GM21825 (cell line): ENCODE results near the gene PEDS1.
"Not testable (repeated sequence)": the region's sequence is repeated elsewhere in the genome, so short reads cannot be mapped to it uniquely, and the experiment has no call there.

Experiments
- ATAC-seq: cut with Tn5 transposase; IDR thresholded peaks from one replicate; pipeline ENCODE4 v1.9.1; 2021; ENCODE audit warnings: mild to moderate bottlenecking, moderate library complexity; ENCODE audit not compliant: unreplicated experiment

The PEDS1 gene

GRCh38 chr20:50163570-50164317 lies 10.2 kb upstream of the PEDS1 start:
- ATAC-seq = no peak

DNA sequence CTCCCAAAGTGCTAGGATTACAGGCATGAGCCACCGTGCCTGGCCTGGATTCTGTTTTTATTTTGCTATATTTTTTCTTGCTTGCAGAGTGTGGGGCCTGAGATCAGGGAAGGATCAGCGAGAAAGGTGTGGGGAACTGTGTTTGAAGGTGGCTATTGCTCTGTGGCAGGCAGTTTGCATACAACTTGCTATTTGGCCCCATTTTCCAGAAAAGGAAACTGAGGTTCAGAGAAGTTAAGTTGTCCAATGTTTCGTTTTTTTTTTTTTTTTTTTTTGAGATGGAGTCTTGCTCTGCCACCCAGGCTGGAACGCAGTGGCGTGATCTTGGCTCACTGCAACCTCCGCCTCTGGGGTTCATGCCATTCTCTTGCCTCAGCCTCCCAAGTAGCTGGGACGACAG lies 8.0 kb upstream of the PEDS1 start:
- ATAC-seq = not testable (repeated sequence)

- no peak for ATAC-seq
Observed at GRCh38 chr20:50153153-50153499, 397 bp downstream of the PEDS1 start.

DNA sequence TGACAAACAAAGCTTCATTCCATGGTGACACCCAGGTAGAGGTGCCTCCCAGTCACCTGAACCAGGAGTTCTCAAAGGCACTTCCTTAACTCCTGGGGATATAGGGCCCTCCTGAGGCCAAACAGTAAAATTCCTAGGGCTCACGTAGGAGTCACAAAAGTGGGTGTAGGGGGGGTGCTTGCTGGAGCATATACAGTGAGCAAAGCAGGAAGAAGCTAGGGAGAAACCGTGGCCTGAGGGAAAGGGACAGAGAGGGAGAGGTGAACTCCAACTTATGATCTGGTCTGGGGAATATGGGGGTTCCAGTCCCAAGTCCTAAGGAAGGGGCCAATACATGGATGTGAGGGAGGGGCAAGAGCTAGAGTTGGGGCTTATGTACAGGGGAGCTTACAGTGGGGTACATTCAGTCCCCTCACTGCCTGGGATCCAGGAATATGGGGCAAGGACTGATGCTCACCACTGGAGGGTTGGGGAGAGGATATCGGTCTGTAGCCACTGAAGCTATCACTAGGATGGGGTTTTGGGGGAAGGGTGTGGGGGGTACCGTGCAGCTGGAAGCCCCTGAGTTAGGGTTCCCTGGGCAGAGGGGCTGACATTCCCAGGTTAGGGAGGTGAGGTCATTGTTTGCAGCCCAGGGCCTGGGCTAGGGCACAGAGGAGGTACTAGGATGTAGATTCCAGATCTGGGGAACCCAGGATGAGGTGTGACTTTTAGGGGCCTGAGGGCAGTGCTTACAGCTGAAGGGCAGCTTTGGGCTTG lies 950 bp downstream of the PEDS1 start:
- no peak for ATAC-seq

- no peak for ATAC-seq
Observed at GRCh38 chr20:50151034-50151743, 2.3 kb downstream of the PEDS1 start.

GRCh38 chr20:50149481-50150254 lies 3.9 kb downstream of the PEDS1 start:
- no peak for ATAC-seq

DNA sequence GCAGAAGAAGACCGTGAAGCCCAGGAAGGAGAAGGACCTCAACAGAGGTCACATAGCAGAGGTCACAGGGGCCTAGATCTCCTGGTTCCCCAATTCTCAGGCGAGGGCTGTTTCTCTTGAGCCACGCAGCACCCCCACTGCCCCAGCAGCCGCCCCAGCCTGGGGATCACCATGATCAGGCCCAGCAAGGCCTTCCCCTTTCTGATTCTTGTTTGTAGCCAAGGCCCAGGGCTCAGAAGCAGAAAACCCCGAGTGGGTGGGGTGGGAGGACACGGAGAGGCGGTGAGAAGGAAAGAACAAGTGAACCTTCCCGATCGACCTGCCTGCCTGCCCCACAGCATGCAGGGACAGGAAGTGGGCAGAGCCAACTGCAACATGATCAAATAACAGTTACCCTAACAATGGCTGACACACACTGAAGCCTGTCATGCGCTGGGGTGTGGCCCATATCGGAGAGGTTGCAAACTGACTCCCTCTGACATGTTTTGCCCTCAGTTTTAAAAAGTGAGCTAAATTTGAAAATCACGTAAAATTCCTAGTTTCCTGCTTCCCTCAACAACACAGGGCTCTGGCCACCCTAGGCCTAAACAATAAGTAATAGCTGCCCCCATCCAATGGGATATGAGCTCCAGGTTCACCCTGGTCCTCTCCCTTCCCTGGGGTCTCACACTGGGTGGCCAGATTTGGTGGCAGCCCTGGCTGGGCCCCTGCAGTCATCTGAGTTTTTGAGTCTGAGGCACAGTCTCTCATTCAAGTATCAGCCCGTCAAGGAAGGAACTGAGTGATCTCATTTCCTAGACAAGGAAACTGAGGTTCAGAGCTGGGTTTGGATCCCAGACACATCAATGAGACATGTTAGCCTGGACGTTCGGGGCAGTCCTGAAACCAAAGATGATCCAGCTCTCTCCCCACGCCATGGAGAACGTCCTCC lies 6.5 kb downstream of the PEDS1 start:
- ATAC-seq = peak; percentile 56

- no peak for ATAC-seq
Observed at GRCh38 chr20:50146214-50146613, 7.3 kb downstream of the PEDS1 start.

- ATAC-seq = no peak
Observed at GRCh38 chr20:50145566-50145965, 8.0 kb downstream of the PEDS1 start.

DNA sequence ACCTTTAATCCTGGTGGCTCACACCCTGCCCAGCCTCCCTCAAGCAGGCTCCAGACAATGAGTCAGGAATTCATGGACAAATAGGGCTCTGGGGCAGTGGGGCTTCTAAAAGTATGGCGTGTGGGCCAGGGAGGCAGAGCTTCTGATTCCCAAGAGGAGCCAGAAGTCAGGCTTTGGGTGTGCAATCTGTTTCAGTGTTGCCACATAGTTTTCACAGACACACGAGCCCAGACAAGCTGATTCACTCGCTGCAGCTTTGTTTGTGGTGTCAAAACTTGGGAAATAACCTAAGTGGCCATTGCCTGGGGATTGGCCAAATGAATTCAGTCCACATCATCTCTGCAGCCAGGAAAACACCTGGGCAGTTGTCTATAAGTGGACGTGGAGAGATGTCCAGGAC lies 9.2 kb downstream of the PEDS1 start:
- ATAC-seq = no peak

GRCh38 chr20:50142812-50143211 lies 10.7 kb downstream of the PEDS1 start:
- ATAC-seq = no peak

DNA sequence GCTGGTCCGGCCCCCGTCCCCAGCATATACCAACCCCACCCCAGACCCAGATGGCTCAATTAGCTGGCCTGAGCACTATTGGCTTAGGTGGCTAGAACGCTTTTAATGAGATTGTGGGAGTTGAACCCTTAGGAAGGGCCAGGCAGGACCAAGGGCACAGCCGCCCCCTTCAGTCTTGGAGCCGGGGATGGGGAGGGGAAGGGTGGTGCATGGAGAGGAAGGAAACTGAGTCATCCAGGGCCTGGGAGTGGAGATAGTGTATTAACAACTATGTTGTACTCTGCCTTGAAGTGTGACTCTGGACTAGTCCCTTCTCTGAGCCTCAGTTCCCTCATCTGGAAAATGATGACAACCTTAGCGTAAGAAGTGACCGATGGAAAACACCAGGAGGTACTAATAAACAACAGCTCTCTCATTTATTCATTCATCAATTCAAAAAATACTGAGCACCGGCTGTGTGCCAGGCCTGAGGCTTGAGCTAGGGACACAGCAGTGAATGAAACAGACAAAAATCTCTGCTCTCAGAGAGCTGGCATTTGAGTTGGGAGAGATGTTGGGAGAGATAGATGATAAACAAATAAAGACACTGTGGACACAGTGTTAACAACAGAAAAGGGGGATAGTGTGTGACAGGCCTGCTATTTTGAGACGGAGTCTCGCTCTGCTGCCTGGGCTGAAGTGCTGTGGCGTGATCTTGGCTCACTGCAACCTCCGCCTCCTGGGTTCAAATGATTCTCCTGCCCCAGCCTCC lies 11.5 kb downstream of the PEDS1 start:
- ATAC-seq = no peak

DNA sequence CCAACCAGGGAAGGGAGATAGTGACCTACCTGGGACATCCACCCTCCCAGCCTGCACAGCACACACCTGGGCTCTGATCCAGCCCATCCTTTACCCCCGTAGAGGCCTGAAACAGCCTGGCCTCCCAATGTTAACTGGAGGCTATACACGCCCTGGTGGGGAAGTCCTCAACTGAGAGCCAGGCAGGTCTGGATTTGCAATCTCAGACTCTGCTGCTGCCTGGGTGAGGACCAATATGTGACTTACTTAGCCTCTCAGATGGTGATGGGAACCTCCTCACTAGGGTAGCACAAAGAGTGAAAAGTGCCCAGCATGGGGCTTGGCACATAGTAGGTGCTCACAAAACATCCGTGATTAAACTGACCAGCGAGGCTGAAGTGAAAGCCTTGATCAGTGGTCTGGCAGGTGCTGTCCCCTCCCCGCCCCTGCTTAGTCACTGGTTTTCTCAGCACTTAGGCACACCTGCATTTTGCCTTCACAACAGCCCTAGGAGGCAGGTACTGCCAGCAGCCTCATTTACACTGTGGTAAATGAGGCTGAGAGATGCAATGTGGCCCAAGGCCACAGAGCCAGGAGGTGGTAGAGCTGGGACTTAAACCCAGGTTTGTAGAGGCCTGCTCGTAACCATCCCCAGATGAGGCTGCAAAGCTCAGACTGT lies 12.4 kb downstream of the PEDS1 start:
- no peak for ATAC-seq

DNA sequence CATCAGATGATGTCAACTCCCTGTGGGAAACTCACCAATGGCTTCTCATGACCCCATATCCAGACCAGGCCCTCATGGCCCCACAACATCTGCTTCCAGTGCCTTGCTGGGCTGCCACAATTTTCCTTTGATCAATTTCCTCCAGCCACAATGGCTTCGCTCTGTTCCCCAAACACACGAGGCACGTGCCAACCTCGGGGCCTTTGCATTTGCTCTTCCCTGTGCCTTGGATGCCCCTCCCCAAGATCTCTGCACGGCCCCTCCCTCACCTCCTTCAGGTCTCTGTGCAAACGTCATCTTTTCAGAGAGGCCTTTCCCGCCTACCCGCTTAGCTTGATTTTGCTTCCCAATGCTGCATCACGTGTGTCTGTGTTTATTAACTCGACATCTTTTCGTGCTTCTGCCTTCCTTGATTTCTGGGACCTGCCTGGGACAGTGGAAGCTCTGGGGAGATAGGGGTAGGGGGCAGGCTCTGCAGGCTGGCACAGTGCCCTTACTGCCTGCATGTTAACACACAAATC lies 13.1 kb downstream of the PEDS1 start:
- no peak for ATAC-seq

GRCh38 chr20:50138479-50139393 lies 14.8 kb downstream of the PEDS1 start:
- no peak for ATAC-seq

DNA sequence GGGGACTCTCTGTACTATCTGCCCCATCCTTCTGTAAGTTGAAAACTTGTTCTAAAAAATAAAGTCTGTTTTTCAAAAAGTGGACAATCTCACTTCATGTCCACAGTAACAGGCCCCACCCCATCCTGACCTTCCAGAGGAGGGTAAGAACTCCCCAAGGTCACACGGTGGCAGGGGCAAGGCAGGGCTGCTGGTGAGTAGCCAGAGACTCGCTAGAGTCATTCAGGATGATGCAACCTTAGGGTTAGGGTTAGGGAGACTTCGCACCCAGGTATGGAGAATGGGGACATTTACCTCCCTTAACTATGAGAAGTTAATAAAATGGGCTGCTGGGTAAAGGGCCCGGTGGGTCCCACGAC lies 15.4 kb downstream of the PEDS1 start:
- ATAC-seq = no peak

DNA sequence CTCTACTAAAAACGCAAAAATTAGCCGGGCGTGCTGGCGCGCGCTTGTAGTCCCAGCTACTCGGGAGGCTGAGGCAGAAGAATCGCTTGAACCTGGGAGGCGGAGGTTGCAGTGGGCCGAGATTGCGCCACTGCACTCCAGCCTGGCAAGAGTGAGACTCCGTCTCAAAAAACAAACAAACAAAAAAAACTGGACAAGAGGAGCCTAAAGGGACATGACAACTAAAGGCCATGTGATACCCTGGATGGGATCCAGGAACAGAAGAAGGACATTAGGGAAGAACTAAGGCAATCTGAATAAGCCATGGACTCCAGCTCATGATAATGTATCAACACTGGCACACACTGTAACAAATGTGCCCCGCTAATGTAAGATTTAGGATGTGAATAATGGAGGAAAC lies 15.8 kb downstream of the PEDS1 start:
- ATAC-seq = not testable (repeated sequence)
